ENCODE measurements around the gene ZNF454. TPM values are rescaled to one million over a fixed set of nuclear protein-coding genes. Genes with fewer than 3 reads are reported as not detected.

ZNF454 gene
- total RNA-seq, 1 donor from 2014 or later = 2.8 TPM

GRCh38 chr5:179006564-179006963 lies 65.6 kb downstream of the ZNF454 start:
- intact Hi-C loops (cut with DNase I) = no loop called here
- Histone ChIP-seq H3K4me1 (no peaks in the 10 kb centered on the region), H3K4me3 (no peak overlapping the region), H3K27ac (no peak overlapping the region), H3K27me3 (no peaks in the 10 kb centered on the region), H3K9me3 (peaks cover 0 to 6% of the 10 kb centered on the region in 2 donors), H3K36me3 (no peaks in the 10 kb centered on the region)
- no peak for DNase-seq (ENCODE audit: low spot score in 2 of 2)
- no peak for TF ChIP-seq CTCF (IDR thresholded peaks at IDR 0.05)

GRCh38 chr5:179008667-179009066 lies 67.7 kb downstream of the ZNF454 start:
- no peak for TF ChIP-seq CTCF (IDR thresholded peaks at IDR 0.05)
- no peak for DNase-seq (ENCODE audit: low spot score in 2 of 2)
- no peak overlapping the region for H3K27ac ChIP-seq
- H3K36me3 ChIP-seq = no peaks in the 10 kb centered on the region
- peaks cover 0 to 9% of the 10 kb centered on the region in 2 donors for H3K9me3 ChIP-seq
- H3K27me3 ChIP-seq = no peaks in the 10 kb centered on the region
- intact Hi-C loops (cut with DNase I) = no loop called here
- H3K4me3 ChIP-seq = no peak overlapping the region
- H3K4me1 ChIP-seq = no peaks in the 10 kb centered on the region

Other genes starting within 250 kb of the ZNF454 start
- gene ZNF354A, start 210.5 kb upstream of the ZNF454 start, total RNA-seq = 1.2 TPM
- gene ZNF354B, start 81.2 kb upstream of the ZNF454 start, total RNA-seq = 8.3 TPM
- gene ZFP2, start 45.3 kb upstream of the ZNF454 start, total RNA-seq = 0.75 TPM
- gene GRM6, start 54.1 kb downstream of the ZNF454 start, total RNA-seq = not detected
- gene ZNF879, start 82.6 kb downstream of the ZNF454 start, total RNA-seq = 38.8 TPM
- 3.0 TPM for gene ZNF354C, start 119.2 kb downstream of the ZNF454 start, total RNA-seq

Data from ascending aorta (tissue), 2 donors.